SHP77 treated with DMSO at 0.1 percent for 48 hours (cell line): Measurements from ENCODE around the gene DAP.

Source experiments
- DNase-seq: peaks from one replicate; lab custom pipeline; 2025; lab: John Stamatoyannopoulos, UW

DAP gene

DNA sequence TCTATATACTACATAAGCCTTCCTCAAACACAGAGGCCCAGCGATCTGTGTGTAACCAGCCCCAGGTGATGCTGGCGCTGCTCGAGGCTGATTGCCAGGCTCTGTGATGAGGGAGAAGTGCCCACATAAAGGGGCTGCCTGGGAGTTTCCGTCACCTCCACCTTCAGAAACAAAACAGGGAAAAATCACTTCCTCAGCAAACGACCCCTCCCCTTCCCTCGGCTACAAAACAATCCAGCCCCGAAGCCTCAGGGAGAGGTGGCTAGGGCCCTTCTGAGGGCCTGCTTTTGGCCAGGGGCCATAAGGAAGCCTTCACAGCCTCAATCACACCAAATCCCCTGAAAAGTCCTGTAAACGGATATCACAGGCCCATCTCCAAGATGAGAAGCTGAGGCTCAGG is 51.1 kb downstream of the DAP start:
- DNase-seq = no peak

DNA sequence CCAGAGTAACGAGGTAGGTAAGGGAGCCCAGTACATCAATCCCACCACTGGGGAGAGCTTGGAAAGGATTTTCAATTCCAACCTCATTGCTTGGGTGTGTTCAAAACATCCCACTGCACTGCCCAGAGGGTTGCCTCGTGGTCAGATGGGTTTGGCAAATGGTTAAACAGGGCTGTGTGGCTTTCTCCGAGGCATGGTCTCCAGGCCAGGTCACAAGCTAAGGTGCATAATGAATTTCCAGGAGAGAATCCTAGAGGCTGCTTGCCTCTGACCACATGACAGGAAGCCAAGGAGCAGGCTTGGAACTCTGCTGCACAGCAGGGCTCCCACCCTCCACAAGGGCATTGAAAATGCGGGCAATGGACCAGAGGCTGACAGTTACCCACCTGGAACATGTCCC is 51.6 kb downstream of the DAP start:
- DNase-seq = no peak

- DNase-seq = no peak
These were observed 52.7 kb downstream of the DAP start for GRCh38 chr5:10708189-10708944.

DNA sequence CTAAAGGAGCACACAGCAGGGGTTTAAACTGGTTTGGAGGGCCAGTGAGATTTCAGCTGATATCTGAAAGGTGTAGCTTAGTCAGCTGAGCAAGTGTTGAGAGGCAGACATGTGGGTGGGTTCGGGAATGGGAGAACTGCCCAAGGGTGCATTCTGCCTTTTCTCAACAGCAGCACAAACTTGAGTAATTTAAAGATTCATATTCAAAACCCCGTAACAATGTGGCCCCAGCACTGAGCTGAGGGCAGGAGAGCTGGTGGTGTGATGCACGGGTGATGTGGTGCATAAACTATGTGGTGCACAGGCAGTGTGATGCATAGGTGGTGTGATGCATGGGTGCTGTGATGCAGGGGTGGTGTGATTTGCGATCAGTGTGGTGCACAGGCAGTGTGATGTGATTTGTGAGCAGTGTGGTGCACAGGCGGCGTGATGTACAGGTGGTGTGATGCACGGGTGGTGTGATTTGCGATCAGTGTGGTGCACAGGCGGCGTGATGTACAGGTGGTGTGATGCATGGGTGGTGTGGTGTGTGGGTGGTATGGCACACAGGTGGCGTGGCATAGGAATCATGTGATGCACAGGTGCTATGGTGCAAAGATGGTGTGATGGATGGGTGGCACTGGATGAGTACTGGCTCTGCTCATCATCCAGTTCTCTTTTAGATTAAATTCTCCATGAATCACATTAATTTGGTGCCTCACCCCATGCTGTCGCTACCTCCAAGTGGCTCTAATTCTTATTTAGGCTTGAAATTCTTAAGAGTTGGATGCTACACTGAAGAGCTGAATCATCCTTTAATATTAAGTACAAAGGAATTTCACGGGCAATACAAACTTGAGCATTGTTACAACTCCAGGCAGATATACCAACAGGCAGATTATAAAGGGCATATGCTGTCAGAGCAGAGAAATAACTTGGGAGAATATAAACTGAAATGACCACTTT is 53.6 kb downstream of the DAP start:
- no peak for DNase-seq

- no peak for DNase-seq
These were observed 54.7 kb downstream of the DAP start for GRCh38 chr5:10706326-10706725.

DNA sequence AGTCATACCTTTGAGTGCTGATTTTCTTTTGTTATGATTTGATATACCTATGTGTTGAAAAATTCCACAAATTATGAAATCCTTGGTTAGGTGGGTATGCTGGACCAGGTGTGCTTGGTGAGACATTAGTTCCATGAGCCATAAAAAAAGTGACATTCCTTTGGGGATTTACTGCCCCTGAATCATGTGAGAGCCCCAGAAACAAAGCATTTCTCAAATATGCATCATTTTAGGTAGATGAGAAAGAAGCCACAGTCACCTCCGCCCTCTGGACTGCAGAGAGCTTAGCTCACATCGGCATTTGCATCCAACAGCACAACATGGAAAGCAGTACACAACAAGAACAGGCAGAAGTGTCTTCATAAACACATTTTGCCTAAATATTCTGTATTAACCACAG is 55.3 kb downstream of the DAP start:
- no peak for DNase-seq

GRCh38 chr5:10704949-10705621 is 55.9 kb downstream of the DAP start:
- DNase-seq = no peak

- DNase-seq = no peak
These were observed 57.4 kb downstream of the DAP start for GRCh38 chr5:10703676-10704075.

DNA sequence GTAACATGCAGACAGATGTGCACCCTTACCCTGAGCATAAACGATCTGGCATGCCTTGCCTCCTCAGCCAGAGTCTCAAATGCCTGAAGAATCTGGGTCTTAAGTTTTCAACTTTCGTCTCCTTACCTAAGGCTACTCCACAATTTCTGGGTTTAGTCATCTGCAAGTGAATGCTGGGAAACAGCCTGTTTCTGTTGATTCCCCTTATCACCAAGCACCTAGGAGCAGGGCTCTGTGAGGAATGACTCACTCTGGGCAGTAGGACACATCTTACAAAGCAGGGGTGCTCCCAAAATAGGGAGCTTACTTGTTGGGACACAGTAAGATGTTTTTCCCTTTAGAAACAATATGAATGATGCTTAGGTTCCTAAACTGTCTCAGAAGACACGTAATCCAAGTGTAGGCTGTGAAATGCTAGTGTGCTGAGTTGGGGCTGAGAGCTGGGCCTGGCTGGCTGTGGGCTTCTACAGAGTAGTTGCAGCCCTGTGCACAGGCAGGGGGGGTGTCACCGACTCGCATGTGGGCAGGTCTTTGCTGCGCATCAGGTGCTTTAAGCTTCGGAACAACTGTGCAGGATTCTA is 58.0 kb downstream of the DAP start:
- DNase-seq = no peak

DNA sequence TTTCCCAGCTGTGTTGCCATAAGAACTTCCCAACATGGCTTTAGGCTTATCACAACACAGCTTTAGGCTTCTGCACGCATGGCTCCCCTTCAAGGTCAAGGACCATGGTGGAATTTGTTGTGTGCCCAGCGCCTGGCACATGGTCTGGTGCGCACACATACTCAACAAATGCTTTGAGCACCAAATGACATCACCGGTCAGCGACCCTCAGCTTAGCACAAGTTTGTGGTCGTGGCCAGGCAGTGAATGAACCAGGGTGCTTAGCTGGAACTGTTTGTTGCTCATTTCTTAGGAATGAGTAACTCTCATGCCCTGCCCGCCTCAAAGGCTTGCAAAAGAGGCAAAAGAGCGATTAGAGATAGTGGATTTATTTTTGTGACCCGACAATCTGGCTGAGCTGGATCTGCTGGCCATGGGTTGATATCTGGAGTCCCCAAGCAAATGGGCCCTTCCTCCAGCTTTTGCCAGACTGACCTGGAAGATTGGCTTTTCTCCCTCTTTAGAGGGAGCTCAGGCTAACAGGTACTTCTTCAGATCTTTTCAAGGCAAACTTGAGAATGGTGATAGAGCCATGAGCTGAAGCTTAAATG is 58.9 kb downstream of the DAP start:
- no peak for DNase-seq

- no peak for DNase-seq
These were observed 59.4 kb downstream of the DAP start for GRCh38 chr5:10701567-10702039.

DNA sequence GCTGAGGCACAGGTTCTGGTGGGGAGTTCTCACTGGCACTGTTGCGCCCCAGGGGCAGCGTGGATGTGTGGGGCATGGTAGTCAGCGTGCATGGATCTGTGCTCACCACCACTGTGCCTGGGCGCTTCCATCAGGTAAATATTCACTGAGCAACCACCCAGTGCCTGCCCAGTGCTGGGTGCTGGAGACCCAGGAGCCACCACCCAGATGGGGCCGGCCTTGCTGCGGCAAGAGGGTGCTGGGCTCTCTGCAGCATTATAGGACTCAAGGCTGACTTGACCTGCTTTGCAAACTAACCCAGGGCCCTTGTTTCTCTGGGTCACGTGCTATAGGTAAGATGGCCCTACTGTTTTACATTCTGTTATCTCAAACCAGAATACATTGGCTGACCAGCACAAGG is 60.5 kb downstream of the DAP start:
- no peak for DNase-seq

DNA sequence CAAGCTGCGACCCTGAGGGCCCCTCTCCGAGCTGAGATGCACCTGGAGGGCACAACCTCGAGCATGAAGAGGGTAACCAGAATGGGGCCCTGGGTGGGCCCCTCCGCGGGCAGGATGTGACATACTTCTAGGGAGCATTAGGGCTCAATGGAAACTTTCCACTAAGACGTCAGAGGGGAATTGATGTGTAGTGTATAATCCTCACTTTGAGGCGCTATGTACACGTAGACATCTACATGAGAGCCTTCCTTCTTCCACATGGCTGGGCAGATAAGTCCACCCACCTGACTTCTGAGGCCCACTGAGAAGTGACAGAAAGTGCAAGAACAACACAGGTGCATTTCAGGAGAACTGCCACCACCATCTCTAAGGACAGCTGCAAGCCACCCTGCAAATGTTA is 61.0 kb downstream of the DAP start:
- no peak for DNase-seq

DNA sequence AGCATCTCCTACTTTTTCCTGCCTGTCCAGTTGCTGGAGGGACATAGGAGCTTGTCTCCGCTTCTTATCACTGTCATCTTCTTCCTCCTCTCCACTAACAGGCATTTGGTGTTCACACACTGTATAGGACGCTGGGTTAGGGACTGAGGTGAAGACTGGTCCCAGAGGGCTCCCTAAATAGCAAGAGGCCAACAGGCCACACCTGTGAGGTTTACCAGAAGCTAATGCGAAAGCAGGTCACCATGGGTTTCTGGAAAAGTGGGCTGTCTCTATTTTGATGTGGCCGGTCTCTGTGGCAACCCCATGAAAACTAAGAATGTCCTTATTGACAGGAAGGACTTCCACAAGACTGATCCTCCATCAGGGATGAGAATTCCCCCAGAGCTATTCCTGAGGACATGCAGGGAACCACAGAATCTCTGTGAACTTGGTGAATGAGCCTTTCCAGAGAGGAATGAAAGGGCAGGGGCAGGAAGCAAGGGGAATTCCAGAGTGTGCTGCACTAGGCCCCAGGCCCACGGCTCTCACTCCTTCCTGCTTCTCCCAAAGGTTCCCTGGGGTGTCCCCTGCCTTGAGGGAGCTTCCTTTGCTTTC is 61.7 kb downstream of the DAP start:
- no peak for DNase-seq

- no peak for DNase-seq
These were observed 65.1 kb downstream of the DAP start for GRCh38 chr5:10695759-10696543.

DNA sequence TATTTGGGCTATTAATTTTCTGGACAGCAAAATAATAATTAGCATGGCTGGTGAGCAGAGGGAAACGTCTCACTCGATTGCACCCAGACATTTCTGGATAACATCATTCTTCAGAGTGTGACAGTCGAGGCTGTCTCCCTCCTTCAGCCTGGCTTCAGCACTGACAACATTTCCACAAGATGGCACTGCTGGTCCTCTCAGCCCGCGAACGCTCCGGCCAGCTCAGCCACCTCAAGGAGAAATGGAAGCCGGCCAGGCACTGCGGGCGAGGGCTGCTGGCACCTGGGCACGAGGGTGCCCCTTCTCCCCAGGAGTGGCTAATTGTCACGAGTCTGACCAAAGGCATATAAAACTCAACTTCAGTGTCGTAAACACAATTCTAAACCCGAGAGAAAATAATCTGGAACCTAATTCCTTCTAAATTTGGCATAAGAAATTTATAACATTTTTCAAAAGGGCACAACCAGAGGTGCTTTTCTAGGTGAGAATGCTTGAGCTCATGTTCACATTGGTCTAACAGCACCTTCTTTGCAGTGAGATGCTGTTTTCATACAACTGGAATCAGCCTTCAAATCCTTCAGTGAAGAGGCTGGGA is 65.9 kb downstream of the DAP start:
- DNase-seq = peak; percentile 37

GRCh38 chr5:10691826-10692785 is 68.9 kb downstream of the DAP start:
- no peak for DNase-seq

DNA sequence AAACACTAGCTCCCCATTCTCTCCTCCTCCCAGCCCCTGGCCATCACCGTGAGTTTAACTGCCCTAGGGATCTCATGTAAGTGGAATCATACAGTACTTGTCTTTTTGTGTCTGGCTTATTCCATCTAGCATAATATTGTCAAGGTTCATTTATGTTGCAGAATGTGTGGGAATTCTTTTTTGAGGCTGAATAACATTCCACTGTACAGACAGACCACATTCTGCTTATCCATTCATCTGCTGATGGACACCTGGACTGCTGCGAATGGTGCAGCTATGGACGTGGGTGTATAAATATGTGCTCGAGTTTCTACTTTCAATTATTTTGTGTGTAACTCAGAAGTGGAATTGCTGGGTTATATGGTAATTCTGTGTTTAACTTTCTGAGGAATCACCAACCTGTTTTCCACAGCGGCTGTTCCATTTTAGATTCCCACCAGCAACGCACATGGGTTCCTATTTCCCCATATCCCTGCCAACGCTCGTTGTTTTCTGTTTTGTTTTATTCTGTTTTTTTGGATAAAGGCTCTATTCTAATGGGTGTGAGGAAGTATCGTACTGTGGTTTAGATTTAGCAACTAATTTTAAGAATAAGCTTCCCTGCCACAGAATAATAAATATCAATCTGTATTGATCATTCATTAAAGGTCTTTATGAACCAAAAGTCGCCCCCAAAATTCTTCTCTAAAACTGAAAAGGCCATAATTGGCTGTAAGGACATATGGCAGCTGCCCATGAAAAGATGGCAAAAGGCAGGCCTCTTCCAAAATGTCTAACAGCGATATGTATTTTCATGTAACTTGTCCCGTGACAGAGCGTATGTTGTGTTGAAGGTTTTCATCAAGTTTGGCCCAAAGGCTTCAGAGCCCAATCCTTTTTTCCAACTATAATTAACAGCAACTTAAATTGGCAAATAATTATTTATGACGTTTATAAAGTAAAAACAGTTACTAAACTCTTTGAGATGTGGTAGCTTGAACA is 70.3 kb downstream of the DAP start:
- DNase-seq = no peak
